Calu3 (cell line): ENCODE data around the gene MAP10. TPM values are rescaled to one million over a fixed set of nuclear protein-coding genes. Genes with fewer than 3 reads are reported as not detected.

ENCODE experiments used
- BruUV-seq: library from RNA; stranded (reverse); fragments of 400-500 nt; replicated peaks from 2 replicates; lab custom pipeline; 2021; lab: Mats Ljungman, UMichigan
- CTCF ChIA-PET: fragments of 300-600 bp; sonication (Branson Sonifier 250); formaldehyde crosslinking; loops from one replicate; lab custom pipeline; 2022; ENCODE audit warnings: antibody characterized with exemption; lab: Charles Lee
- DNase-seq: peaks from one replicate; pipeline ENCODE4 v3.0.0; 2022
- H3K27ac Mint-ChIP-seq: one replicate; pipeline ENCODE4 v1.8.0; 2022; ENCODE audit warnings: mixed read lengths; ENCODE audit not compliant: unreplicated experiment
- H3K27me3 Mint-ChIP-seq: one replicate; pipeline ENCODE4 v1.8.0; 2022; ENCODE audit warnings: mixed read lengths; ENCODE audit not compliant: unreplicated experiment
- H3K36me3 Mint-ChIP-seq: one replicate; pipeline ENCODE4 v1.8.0; 2022; ENCODE audit warnings: mild to moderate bottlenecking, moderate library complexity, mixed read lengths; ENCODE audit not compliant: insufficient read depth, unreplicated experiment
- H3K4me1 Mint-ChIP-seq: one replicate; pipeline ENCODE4 v1.8.0; 2022; ENCODE audit warnings: mild to moderate bottlenecking, low read depth, mixed read lengths; ENCODE audit not compliant: unreplicated experiment
- H3K4me3 Mint-ChIP-seq: one replicate; pipeline ENCODE4 v1.8.0; 2022; ENCODE audit warnings: mild to moderate bottlenecking, low read depth, moderate library complexity, mixed read lengths; ENCODE audit not compliant: unreplicated experiment
- H3K9me3 Mint-ChIP-seq: one replicate; pipeline ENCODE4 v1.8.0; 2022; ENCODE audit warnings: low read depth, mixed read lengths; ENCODE audit not compliant: unreplicated experiment
- intact Hi-C: fragments of 100-400 bp; cut with micrococcal nuclease; formaldehyde crosslinking; loops from one replicate; pipeline ENCODE4 v1.10.0; 2022; ENCODE audit not compliant: unreplicated experiment
- total RNA-seq: library from RNA; stranded (reverse); gene quantifications from 2 replicates; pipeline ENCODE4 v1.2.3, GENCODE V29; 2022
- TF ChIP-seq, protein P1 (sequence below): fragments of 200-600 bp; IDR thresholded peaks from one replicate; pipeline ENCODE4 v1.8.0; 2022; ENCODE audit warnings: antibody characterized with exemption; ENCODE audit not compliant: unreplicated experiment

Gene MAP10
- total RNA-seq, 1 experiment from 2014 or later: 1.5 TPM

DNA sequence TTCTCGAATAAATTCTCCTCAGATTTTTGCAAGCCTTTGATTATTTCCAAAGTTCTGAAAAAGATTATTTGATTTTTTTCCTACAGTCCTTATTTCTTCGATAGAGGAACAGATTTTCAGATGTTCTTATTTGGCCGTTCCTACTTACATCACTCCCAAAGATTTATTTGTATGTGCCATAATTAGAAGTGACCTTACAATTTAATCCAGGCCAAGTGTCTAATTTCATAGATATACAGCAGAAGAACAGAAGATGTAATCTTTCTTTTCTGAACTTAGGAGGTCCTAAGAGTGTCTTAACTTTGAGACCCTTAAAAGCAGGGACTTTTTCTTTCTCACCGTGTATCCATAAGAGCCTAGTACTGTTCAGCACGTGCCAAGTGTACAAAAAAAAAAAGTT is 46.3 kb downstream of the MAP10 start:
- Mint-ChIP-seq H3K27me3 (no peaks in the 10 kb centered on the region), H3K27ac (no peak overlapping the region), H3K4me3 (no peak overlapping the region), H3K36me3 (no peaks in the 10 kb centered on the region), H3K9me3 (no peaks in the 10 kb centered on the region), H3K4me1 (no peaks in the 10 kb centered on the region)
- no peak for DNase-seq
- no TSS peak for BruUV-seq
- intact Hi-C loops: no loop called here
- TF ChIP-seq, protein P1, sequence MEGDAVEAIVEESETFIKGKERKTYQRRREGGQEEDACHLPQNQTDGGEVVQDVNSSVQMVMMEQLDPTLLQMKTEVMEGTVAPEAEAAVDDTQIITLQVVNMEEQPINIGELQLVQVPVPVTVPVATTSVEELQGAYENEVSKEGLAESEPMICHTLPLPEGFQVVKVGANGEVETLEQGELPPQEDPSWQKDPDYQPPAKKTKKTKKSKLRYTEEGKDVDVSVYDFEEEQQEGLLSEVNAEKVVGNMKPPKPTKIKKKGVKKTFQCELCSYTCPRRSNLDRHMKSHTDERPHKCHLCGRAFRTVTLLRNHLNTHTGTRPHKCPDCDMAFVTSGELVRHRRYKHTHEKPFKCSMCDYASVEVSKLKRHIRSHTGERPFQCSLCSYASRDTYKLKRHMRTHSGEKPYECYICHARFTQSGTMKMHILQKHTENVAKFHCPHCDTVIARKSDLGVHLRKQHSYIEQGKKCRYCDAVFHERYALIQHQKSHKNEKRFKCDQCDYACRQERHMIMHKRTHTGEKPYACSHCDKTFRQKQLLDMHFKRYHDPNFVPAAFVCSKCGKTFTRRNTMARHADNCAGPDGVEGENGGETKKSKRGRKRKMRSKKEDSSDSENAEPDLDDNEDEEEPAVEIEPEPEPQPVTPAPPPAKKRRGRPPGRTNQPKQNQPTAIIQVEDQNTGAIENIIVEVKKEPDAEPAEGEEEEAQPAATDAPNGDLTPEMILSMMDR: no peak
- CTCF ChIA-PET: no interaction called here

DNA sequence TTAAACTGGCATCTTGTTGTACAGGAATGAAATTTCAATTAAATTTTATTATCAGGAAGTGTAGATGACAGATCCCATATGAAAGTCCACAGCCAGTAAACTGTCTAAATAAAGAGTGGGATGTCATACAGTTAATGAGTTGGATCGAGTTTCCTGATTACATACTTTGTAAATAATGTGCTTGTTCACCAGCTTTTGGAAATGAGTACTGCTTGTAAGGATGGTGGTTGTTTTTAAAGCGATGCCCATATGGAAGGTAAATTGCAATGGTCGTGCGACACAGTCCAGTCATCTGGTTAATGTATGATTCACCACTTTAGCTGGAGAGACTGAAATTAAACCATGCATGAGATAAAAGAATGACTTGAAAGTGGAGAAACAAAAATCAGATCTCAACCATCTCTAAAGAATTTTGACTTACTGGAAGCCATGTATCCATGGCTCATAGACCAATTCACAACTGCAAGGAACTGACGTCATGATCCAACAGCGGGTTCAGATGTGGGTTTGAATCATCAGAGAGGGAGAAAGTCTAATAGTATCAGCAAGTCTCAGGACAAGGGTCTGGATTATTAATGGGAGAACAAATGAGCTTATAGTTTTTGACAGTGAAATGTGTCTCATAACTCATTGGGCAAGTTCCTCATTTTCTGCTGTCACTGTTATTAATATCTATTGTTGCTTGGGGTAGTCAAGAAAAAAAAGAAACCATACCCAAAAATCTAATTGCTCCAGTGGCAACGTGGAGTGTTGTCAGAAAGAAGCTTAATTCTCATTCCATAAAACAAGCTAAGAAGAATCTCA is 49.0 kb downstream of the MAP10 start:
- Mint-ChIP-seq H3K9me3 (no peaks in the 10 kb centered on the region), H3K27me3 (peaks cover 24% of the 10 kb centered on the region), H3K27ac (no peak overlapping the region), H3K4me1 (no peaks in the 10 kb centered on the region), H3K4me3 (no peak overlapping the region), H3K36me3 (no peaks in the 10 kb centered on the region)
- TF ChIP-seq, protein P1: no peak
- intact Hi-C loops: no loop called here
- CTCF ChIA-PET: no interaction called here
- no peak for DNase-seq
- no TSS peak for BruUV-seq

DNA sequence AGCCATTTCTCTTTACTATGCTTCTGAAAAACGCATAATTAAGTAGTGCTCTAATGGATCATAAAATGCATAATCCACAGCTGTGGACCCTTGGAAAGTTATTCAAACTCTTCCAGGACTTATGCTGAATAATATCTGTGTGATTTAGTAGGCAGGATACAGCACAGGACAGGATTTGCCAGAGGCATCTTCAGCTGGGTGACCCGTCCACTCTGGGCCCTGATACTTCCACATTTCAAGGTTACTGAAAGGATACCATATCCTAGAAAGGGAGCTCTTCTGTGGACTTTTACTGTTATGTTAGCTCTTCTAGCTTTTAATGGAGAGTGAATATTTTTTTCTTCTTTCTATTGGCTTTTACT is 49.6 kb downstream of the MAP10 start:
- Mint-ChIP-seq H3K27ac (no peak overlapping the region), H3K4me3 (no peak overlapping the region), H3K4me1 (no peaks in the 10 kb centered on the region), H3K9me3 (no peaks in the 10 kb centered on the region), H3K27me3 (peaks cover 30% of the 10 kb centered on the region), H3K36me3 (no peaks in the 10 kb centered on the region)
- no TSS peak for BruUV-seq
- TF ChIP-seq, protein P1: no peak
- intact Hi-C loops: no loop called here
- CTCF ChIA-PET: no interaction called here
- no peak for DNase-seq

DNA sequence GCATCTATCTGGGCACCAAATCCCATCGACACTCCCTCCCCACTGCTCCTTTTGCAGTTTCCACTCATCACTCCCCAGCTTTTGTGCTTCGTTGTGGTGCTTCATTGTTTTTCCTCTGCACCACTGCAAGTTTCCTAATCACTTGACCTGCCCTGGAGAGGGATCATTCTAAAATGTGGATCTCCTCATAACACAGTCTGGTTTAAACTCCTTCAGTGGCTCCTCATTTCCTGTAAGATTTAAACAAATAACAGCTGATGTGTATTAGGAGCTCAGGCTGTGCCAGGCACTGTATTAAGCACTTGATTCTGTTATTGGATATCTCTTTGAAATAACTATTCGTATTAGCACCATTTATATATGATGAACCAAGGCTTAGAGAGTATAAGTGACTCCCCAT is 51.3 kb downstream of the MAP10 start:
- intact Hi-C loops: no loop called here
- BruUV-seq: no TSS peak
- DNase-seq: no peak
- H3K4me3 Mint-ChIP-seq: no peak overlapping the region
- H3K4me1 Mint-ChIP-seq: no peaks in the 10 kb centered on the region
- CTCF ChIA-PET: interaction anchor here (0.7 kb wide), 1 partner anchor 1727 kb away, joined by 3 read pairs; no protein-coding TSS in a partner anchor
- no peak overlapping the region for H3K27ac Mint-ChIP-seq
- H3K36me3 Mint-ChIP-seq: no peaks in the 10 kb centered on the region
- H3K27me3 Mint-ChIP-seq: peaks cover 45% of the 10 kb centered on the region
- no peaks in the 10 kb centered on the region for H3K9me3 Mint-ChIP-seq
- TF ChIP-seq, protein P1: no peak

Other genes starting within 250 kb of the MAP10 start
- 1.4 and 1.5 TPM in 2 replicates for gene SIPA1L2, start 175.3 kb upstream of the MAP10 start, total RNA-seq
- gene NTPCR, start 145.2 kb downstream of the MAP10 start, total RNA-seq: 38.2 and 39.2 TPM in 2 replicates